ENCODE results near the gene SDHB. TPM values are rescaled to one million over a fixed set of nuclear protein-coding genes. Genes with fewer than 3 reads are reported as not detected.

The SDHB gene
- total and polyA plus RNA-seq, 10 of the 15 experiments (the other 5 are each of a cell fraction or from before 2014, with no cell fraction given) = 101 to 319 (median 188) TPM

GRCh38 chr1:17097147-17097546 is 43.3 kb upstream of the SDHB start:
- DNase-seq (ENCODE audit: low read depth, low spot score) (no peak), FAIRE-seq (no peak), ATAC-seq (no peak)
- Histone ChIP-seq H3K79me2 (ENCODE audit: control insufficient read depth, insufficient read depth, low read length) (no peaks in the 10 kb centered on the region), H3K4me3 (no peak overlapping the region), H3K27me3 (replicated peaks in 1 of 2; ENCODE audit: control insufficient read depth in 2 of 2, insufficient read depth in 2 of 2, low read length in 1 of 2) (no peaks in the 10 kb centered on the region), H3K9me3 (replicated peaks; ENCODE audit: control insufficient read depth, insufficient read depth, low read length) (no peaks in the 10 kb centered on the region; the same call in 2 of the 3 replicates), H3K4me2 (ENCODE audit: control insufficient read depth, insufficient read depth) (no peak overlapping the region), H4K20me1 (ENCODE audit: control insufficient read depth, insufficient read depth) (no peaks in the 10 kb centered on the region), H3K4me1 (ENCODE audit: control insufficient read depth, insufficient read depth, low read length) (no peaks in the 10 kb centered on the region), H3K27ac (ENCODE audit: control insufficient read depth, insufficient read depth) (no peak overlapping the region), H2AFZ (ENCODE audit: control insufficient read depth, low read depth, low read length) (no peak overlapping the region), H3K36me3 (ENCODE audit: control insufficient read depth in 2 of 2, insufficient read depth in 2 of 2, low read length in 1 of 2) (no peaks in the 10 kb centered on the region), H3K9ac (ENCODE audit: control insufficient read depth, insufficient read depth, low read length) (no peak overlapping the region)
- TF ChIP-seq RELB (IDR thresholded peaks at IDR 0.05; ENCODE audit: low read depth) (no peak), JUND (IDR thresholded peaks at IDR 0.05; ENCODE audit: low read depth, low read length) (no peak)
- intact Hi-C loops (cut with micrococcal nuclease; ENCODE audit: unreplicated experiment) (no loop called here), in situ Hi-C loops (cut with MboI) (no loop called here)
- CTCF ChIA-PET = no interaction called here
- POLR2A ChIA-PET = no interaction called here
- 38% methylated on average over 8 of the region's 8 CpGs for WGBS (ENCODE audit: insufficient coverage, insufficient replicate concordance, low lambda C conversion rate, missing lambda C conversion rate)
- no TSS peak for BruUV-seq (replicated peaks)
- SMC1A ChIA-PET (ENCODE audit: uncharacterized antibody, unreplicated experiment) = interaction anchor here (1.3 to 1.7 kb wide), 2 partner anchors 13 to 24 kb away, joined by 3 to 4 read pairs; no protein-coding TSS in a partner anchor
- RAD21 ChIA-PET (ENCODE audit: unreplicated experiment) = interaction anchor here (1.4 kb wide), 1 partner anchor 17 kb away, joined by 3 read pairs; no protein-coding TSS in a partner anchor

GRCh38 chr1:17096584-17096983 is 42.8 kb upstream of the SDHB start:
- no peaks in the 10 kb centered on the region for H3K79me2 ChIP-seq (ENCODE audit: control insufficient read depth, insufficient read depth, low read length)
- RAD21 ChIA-PET (ENCODE audit: unreplicated experiment) = interaction anchor here (1.4 kb wide), 2 partner anchors 17 to 24 kb away, joined by 3 to 4 read pairs; no protein-coding TSS in a partner anchor
- intact Hi-C loops (cut with micrococcal nuclease; ENCODE audit: unreplicated experiment) (no loop called here), in situ Hi-C loops (cut with MboI) (no loop called here)
- POLR2A ChIA-PET = interaction anchor here (1.1 to 3.1 kb wide), 2 partner anchors 15 to 24 kb away, joined by 3 to 12 read pairs; no protein-coding TSS in a partner anchor
- SMC1A ChIA-PET (ENCODE audit: uncharacterized antibody, unreplicated experiment) = interaction anchor here (1.4 kb wide), 1 partner anchor 36 kb away, joined by 3 read pairs; no protein-coding TSS in a partner anchor
- H2AFZ ChIP-seq (ENCODE audit: control insufficient read depth, low read depth, low read length) = no peak overlapping the region
- no peaks in the 10 kb centered on the region for H3K36me3 ChIP-seq (ENCODE audit: control insufficient read depth in 2 of 2, insufficient read depth in 2 of 2, low read length in 1 of 2)
- TF ChIP-seq REST (IDR thresholded peaks at IDR 0.05; ENCODE audit: low read depth, low read length) = no peak
- peak; percentile 46; the same call in 1 of the 2 replicates for TF ChIP-seq SMARCA5 (IDR thresholded peaks at IDR 0.05)
- no peak for FAIRE-seq
- no peaks in the 10 kb centered on the region for H3K27me3 ChIP-seq (replicated peaks in 1 of 2; ENCODE audit: control insufficient read depth in 2 of 2, insufficient read depth in 2 of 2, low read length in 1 of 2)
- no peak overlapping the region for H3K4me2 ChIP-seq (ENCODE audit: control insufficient read depth, insufficient read depth)
- ATAC-seq = no peak
- 0% methylated on average over 1 of the region's 1 CpG for WGBS (ENCODE audit: insufficient coverage, insufficient replicate concordance, low lambda C conversion rate, missing lambda C conversion rate)
- DNase-seq (ENCODE audit: low read depth, low spot score) = no peak
- no peak overlapping the region for H3K27ac ChIP-seq (ENCODE audit: control insufficient read depth, insufficient read depth)
- CTCF ChIA-PET = no interaction called here
- H3K9me3 ChIP-seq (replicated peaks; ENCODE audit: control insufficient read depth, insufficient read depth, low read length) = no peaks in the 10 kb centered on the region; the same call in 2 of the 3 replicates
- no peaks in the 10 kb centered on the region for H3K4me1 ChIP-seq (ENCODE audit: control insufficient read depth, insufficient read depth, low read length)
- BruUV-seq (replicated peaks) = no TSS peak
- no peaks in the 10 kb centered on the region for H4K20me1 ChIP-seq (ENCODE audit: control insufficient read depth, insufficient read depth)
- H3K9ac ChIP-seq (ENCODE audit: control insufficient read depth, insufficient read depth, low read length) = no peak overlapping the region
- no peak overlapping the region for H3K4me3 ChIP-seq

All from GM12878 (cell line).